HTERT RPE-1 (cell line): ENCODE measurements around the gene NCCRP1.
"Not testable (repeated sequence)": the region's sequence is repeated elsewhere in the genome, so short reads cannot be mapped to it uniquely, and the experiment has no call there.

Experiments used
- in situ Hi-C: fragments of 300-500 bp; cut with MboI; formaldehyde crosslinking; loops from 4 replicates; pipeline ENCODE4 v1.14.3; 2020; ENCODE audit warnings: low sequenced_read_pairs

Gene NCCRP1

DNA sequence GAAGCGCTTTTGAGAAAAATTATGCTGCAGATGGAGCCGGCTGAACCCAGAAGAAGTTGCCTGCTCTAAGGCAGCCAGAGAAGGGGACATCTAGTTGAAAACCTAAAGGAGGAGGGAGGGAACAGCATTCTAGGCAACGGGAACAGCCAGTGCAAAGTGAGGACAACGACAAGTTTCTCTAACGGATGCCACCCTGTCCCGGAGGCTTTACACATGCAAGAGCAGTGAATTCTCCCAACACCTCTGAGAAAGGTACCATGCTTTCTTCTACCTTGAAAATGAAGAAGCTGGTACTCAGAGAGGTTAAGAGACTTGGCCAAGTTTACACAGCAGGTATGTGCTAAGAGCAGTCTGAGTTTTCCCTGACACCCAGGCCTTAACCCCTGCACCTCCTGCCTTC, 42.2 kb downstream of the NCCRP1 start:
- in situ Hi-C loops = no loop called here

DNA sequence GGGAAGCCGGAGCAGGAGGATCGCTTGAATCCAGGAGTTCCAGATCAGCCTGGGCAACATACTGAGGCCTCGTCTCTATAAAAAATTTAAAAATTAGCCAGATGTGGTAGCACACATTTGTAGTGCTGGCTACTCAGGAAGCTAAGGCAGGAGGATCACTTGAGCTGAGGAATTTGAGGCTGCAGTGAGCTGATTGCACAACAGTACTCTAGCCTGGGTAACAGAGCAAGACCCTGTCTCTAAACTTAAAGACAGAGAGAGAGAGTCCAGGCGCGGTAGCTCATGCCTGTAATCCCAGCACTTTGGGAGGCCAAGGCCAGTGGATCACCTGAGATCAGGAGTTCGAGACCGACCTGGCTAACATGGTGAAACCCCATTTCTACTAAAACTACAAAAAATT, 43.7 kb downstream of the NCCRP1 start:
- in situ Hi-C loops = no loop called here

DNA sequence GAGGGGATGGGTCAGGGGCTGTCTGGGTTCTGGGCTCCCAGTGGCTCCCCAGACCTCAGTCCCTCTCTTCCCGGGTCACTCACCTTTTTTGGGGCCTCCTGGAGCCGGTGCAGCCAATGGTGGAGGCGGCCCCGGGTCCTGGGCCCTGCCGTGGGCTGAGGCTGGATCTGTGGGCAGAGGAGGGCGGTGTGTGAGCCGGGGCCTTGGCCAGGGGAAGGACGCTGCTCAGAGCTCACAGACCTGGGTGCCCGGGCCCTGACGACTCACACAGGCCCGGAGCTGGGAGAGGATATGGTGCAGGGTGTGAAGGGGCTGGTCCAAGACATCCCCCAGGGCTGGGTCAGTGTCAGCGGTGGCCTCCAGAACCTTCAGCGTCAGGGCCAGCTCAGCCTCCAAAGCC, 47.0 kb downstream of the NCCRP1 start:
- in situ Hi-C loops = not testable (repeated sequence)

DNA sequence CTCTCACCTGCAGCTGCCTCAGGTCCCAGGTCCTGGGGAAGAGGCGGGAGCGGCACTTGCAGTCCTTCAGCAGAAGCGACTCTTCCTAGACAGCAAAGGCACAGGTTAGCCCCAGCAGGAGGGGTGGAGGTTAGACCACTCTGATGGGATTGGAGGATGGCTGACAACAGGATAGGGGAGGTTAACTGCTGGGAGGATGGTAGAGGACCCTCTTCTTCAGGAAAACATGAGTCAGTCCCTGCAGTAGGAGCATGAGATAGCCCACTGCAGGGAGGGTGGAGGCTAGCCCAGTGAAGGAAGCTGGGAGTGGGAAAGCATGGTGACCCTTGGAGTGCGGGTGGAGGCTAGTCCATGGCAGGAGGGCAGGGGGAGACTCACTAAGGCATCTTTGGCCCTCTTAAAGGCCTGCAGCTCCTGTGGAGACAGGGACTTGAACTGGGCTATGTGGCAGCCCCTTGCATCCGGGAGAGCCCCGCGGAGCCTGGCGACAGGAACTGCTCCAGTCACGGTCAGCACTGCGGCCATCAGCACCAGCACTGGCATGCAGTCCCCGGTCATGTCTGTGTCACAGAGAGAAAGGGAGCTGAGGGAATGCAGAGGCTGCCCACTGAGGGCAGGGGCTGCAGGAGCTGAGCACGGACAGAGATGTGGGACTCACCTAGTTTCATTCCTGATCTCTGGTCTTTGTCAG, 47.8 kb downstream of the NCCRP1 start, which contains the start of gene IFNL3:
Gene IFNL3 (minus strand): TSS at position 597 of the 691 bp plus-strand sequence. CDS start 39 bp downstream, at position 558.
- in situ Hi-C loops = not testable (repeated sequence)

DNA sequence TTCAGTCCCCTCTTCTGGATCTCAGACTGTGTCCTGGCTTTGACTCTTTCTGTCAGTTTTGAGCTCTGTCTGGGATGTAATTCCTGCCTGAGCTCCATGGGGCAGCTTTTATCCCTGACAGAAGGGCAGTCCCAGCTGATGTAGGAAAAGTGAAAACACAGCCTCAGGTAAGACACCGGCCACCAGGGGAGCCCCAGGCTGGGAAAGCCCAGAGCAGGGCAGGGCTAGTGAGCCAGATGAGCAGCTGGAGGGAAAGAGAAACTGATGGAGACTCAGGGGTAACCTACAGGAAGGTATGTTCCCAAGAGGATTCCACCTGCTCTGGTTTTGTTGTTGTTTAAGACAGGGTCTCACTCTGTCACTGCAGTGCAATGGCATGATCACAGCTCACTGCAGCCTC, 48.4 kb downstream of the NCCRP1 start:
- in situ Hi-C loops = not testable (repeated sequence)

DNA sequence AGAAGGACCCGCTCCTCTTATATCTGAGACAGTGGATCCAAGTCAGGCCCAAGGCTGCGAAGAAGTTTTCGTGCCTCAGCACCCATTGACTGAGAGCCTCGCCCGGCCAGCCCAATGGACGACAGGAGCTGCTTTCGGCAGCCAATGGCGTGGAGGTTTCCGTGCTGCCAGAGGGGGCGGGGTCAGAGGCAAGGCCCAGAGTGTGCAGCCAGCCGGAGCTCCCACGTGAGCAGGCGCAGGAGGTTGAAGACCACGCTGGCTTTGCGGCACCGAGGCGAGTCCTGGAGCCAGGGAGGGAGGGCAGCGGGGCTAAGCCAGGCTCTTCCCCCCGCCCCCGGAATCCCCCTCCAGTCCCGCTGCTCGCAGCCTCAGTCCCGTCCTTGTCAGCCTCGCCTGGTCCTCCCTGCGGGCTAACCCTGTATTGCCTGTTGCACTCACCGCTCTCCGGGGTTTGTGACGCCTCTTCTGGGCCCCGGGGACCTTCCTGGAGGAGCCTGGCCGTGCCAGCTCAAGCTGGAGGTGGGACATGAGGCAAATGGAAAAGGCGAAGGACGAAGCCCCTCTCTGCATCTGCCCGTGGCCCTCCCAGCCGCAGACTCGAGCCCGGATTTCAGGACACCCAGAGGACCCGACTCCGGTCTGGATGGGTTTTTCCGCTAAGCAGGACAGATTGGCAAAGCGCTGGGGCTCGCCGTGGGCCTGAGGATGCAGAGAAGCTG, 50.3 kb downstream of the NCCRP1 start:
- in situ Hi-C loops = no loop called here

DNA sequence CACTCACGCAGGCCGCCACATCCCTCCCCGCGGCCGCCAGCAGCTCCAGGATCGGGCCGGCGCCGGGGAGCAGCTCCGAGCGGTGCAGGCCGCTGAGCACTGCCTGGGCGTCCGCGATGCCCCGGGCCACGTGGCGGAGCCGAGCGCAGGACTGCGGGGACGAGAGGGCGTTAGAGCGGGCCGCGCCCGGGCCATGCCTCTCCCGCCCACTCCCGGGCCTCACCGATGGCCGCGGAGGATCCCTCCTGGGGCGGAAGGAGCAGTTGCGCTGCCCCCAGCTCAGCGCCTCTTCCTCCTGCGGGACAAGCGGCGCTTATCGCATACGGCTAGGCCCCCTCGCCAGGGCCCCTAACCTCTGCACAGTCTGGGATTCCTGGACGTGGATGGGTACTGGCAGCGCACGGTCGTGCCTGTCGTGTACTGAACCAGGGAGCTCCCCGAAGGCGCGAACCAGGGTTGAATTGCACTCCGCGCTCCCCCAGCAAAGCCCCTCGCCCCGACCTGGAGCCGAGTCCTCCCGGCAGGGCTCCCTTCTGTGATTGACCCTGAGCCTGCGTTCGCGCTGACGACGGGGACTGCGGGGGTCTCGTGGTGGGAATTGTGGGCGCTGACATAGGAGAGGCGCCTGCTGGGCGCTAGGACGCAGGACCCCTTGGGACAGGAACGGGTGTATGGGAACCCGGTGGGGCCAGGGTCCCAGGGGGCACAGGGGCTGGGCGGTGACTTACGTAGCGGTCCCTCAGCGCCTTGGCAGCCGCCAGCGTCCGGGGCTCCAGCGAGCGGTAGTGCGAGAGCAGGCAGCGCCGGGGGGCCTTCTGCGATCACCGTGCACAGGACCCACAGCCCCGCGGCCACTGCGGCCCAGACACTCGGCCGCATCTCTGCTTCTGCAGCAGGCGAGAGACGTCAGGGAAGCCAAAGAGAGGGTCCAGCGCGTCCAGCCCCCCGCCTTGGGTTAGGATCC, 51.2 kb downstream of the NCCRP1 start:
- in situ Hi-C loops = no loop called here

DNA sequence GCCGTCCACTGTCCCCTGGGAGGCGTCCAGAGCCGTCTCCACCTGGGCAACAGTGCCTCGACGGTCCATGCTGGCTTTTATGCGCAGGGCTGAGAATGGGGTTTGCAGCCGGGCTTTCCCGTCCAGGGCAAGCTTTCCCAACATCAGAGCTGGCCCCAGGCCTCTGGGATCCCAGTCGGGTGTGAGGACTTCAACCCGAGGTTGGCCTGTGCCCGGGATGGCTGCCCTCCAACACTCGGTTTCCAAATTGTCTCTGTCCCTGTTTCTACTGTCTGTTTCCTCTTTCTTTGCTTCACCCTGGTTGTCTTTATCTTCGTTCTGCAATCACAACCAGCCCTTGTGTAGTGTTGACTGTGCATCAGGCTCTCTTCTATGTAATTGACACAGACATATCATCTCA, 52.0 kb downstream of the NCCRP1 start, which contains the start of gene IFNL4:
Gene IFNL4 (minus strand): TSS at position 51 of the 400 bp plus-strand sequence.
- in situ Hi-C loops = no loop called here

DNA sequence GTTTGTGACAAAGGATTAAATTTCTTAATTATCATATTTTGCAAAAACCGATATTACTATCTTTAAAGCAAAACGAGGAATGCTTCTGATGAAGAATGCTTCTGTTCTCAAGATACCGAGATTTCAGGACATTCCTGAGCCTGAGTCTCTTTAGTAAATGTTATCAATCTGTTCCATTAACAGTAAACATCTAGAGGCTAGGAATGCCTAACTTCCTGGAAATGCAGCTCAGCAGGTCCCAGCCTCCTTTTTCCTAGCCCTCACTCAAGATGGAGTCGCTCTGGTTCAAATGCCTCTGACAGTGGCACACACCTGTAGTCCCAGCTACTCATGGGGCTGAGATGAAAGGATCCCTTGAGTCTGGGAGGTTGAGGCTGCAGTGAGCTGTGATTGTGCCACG, 54.3 kb downstream of the NCCRP1 start:
- in situ Hi-C loops = no loop called here
